GM19455 (cell line): ENCODE results near the gene TGFA.

ENCODE experiments used
- ATAC-seq: cut with Tn5 transposase; IDR thresholded peaks from one replicate; pipeline ENCODE4 v1.9.1; 2021; ENCODE audit not compliant: unreplicated experiment

Gene TGFA

DNA sequence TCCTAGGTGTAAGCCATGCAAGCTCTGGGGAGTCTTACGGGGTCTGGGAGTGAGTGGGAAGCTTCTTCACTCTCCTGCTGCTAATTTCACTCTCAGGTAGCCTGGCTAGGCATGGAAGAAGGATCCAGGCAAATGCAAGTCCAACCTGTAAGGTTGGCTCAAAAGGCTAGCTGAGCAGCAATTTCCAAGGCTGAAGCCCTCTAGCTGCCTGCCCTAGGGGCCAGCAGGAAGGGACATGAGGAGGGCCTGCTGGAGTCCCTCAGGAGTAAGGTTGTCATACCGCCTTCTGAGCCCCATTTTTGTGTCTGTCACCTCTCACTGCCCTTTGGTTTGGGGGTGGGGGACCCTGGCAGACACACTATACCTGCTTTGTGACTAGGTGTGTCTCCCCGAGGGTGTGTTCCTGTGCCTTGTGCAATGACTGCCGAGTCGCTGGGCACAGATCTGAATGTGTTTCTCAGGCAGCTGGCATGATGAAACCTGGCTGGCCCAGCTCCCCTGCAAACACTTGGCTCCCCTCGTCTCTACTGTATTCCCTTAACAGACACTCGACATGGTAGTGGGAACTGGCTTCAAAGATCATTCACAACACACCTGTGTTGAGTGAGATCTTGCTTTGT, 127.8 kb downstream of the TGFA start:
- ATAC-seq, result no peak

DNA sequence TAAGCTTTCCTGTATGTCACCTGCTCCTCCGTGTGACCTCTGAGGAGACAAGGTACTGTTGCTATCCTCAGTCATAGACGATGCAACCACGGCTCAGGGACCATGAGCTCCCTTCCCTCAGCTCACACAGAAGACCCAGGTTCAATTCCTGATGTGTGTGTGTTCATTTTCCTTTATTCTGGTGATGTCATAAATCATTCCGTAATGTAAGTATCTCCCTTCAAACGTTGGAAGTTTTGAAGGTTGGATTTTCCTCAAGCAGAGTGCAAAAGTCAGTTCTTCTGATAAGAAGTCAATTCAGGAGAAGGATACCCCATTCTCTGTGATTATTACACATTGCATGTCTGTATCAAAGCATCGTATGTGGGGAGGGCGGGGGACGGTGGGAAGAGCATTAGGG, 132.9 kb downstream of the TGFA start:
- ATAC-seq, result no peak

- ATAC-seq, result no peak
These were observed 133.5 kb downstream of the TGFA start for GRCh38 chr2:70420143-70420542.

DNA sequence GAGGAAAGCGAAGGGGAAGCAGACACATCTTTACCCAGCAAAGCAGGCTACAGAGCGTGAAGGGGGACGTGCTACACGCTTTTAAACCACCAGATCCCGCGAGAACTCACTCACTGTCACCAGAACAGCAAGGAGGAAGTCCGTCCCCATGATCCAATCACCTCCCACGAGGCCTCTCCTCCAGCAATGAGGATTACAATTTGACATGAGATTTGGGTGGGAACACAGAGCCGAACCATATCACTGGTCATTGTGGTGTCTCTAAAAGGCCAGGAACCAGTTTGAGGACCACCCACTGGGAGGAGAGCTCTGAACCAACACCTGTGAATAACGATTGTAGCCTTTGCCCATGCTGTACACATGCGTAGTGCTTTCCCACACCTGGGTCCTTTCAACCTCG, 135.1 kb downstream of the TGFA start:
- ATAC-seq, result no peak

DNA sequence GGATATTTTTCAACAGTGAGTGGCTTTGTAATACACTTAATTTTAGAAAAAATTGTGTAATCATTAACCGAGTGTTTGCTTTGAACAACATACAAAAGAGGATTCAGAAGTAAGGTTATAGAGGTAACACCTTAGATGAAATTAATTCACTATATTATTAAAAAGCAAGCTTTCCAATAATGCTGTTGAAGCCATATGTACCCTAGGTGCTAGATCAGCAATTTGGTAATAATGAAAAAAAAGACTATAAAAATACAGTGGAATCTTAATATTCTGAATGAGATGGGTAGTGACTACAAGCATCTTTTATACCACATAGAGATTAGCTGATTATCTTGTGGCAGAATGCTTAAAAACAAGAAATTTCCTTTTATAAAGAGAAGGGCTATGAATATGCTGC, 136.6 kb downstream of the TGFA start:
- ATAC-seq, result no peak

GRCh38 chr2:70412294-70413070, 141.1 kb downstream of the TGFA start:
- ATAC-seq, result no peak

- ATAC-seq, result no peak
These were observed 142.0 kb downstream of the TGFA start for GRCh38 chr2:70411483-70412125.

DNA sequence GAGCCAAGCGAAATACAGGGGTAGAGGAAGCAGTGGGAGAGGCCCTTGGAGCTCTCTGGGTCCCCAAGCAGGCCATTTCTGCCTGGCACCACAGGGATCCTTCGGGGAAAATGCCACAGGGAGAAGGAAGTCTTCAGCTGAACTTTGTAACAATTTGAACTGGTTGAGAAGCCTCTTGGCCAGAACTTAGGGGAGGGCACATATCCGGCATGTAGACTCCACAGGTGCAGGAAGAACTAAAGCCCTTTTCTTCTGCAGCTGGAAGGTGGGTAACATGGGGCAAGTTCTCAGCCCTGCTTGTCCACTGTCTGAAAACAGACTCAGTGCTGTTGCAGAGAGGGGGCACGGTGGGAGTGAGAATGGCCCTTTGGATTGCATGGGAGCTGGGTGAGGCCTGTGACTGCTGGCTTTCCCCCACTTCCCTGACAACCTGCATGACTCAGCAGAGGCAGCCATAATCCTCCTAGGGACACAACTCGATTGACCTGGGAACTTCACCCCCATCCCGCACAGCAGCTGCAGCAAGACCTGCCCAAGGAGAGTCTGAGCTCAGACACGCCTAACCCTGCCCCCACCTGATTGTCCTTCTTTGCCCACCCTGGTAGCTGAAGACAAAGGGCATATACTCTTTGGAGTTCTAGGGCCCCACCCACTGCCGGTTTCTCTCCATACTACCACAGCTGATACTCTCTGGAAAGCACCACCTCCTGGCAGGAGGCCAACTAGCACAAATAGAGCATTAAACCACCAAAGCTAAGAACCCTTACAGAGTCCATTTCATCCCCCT, 150.2 kb downstream of the TGFA start:
- no peak for ATAC-seq

DNA sequence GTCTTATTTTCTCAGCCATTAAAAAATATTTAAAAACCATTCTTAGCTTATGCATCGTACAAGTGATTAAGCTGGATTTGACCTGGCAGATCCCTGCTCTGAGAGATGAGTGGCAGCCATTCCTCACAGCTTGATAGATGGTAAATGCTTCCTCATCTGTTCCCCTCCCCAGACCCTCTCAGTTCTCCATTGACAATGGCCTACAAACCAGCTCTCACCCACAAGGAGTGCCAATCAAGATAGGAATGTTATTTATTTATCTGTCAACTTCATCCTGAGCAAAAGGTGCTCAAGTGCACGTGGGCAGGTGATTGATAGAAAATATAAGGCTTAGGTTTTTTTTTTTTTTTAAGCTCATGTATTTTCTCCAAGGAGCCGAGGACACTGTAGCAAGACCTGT, 153.1 kb downstream of the TGFA start:
- no peak for ATAC-seq

DNA sequence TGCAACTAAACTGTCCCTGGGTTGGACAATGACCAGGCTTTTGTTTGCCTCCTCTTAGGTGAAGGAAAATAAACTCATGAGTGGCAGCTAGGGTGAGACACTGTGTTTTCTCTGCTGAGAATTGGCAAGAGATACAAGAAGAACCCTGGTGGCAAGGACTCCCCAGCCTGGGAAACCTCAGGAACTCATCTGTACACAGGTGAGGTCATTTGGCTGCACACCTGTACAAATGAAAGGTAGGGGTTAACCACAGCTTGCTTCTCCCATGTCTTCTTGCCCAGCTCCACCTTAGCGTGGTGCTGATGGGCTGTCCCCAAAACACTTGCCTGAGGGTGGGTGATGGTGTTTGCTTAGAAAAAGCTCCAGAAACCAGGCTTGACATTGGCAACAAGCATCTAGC, 154.6 kb downstream of the TGFA start:
- no peak for ATAC-seq
